Measurements from ENCODE around the gene PRKD1. TPM values are rescaled to one million over a fixed set of nuclear protein-coding genes. Genes with fewer than 3 reads are reported as not detected.

Gene PRKD1
- total and polyA plus RNA-seq, 2 of the 13 experiments (the other 11 are each of a cell fraction or from before 2014, with no cell fraction given): 0.22 to 1.3 TPM

GRCh38 chr14:29709490-29709889, 218.2 kb downstream of the PRKD1 start (continued):
- TF ChIP-seq ZNF572 (CRISPR knock-in tag; IDR thresholded peaks at IDR 0.05) (no peak), ZNF788 (CRISPR knock-in tag; IDR thresholded peaks at IDR 0.05; ENCODE audit: borderline replicate concordance) (no peak), CSRNP1 (CRISPR knock-in tag; IDR thresholded peaks at IDR 0.05) (no peak), RFXAP (CRISPR knock-in tag; IDR thresholded peaks at IDR 0.05; ENCODE audit: borderline replicate concordance) (no peak), LRRFIP1 (CRISPR knock-in tag; conservative IDR thresholded peaks at IDR 0.05) (no peak), NONO (IDR thresholded peaks at IDR 0.05) (no peak), NONO (CRISPR knock-in tag; conservative IDR thresholded peaks at IDR 0.05) (no peak)
- TF ChIP-seq, protein P1, sequence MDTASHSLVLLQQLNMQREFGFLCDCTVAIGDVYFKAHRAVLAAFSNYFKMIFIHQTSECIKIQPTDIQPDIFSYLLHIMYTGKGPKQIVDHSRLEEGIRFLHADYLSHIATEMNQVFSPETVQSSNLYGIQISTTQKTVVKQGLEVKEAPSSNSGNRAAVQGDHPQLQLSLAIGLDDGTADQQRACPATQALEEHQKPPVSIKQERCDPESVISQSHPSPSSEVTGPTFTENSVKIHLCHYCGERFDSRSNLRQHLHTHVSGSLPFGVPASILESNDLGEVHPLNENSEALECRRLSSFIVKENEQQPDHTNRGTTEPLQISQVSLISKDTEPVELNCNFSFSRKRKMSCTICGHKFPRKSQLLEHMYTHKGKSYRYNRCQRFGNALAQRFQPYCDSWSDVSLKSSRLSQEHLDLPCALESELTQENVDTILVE (CRISPR knock-in tag; IDR thresholded peaks at IDR 0.05): no peak

DNA sequence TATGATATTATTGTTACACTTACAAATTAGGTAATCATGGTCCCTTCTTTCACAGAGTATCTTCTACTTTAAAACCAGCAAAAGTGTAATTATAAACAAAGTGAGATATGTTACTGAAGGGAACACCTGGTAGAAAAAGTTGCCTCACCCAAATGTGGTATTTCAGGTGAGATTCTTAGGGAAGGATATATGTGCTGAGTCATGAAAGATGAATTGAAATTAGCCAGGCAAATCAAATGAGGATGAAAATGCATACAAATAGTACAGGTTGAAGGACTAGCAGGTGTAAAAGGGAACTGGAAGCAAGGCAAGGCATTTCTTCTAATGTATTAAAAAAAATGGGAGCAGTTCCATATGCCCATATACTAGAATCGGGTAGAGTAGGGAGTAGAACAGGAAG, 220.9 kb downstream of the PRKD1 start:
- DNase-seq (ENCODE audit: low spot score) (no peak), FAIRE-seq (no peak), ATAC-seq (no peak)
- CTCF ChIA-PET (ENCODE audit: low intra/inter-chr PET ratio, low total read pairs): no interaction called here
- H3K9ac ChIP-seq (ENCODE audit: insufficient read depth, low read depth, low read length): no peak overlapping the region
- H3K36me3 ChIP-seq (replicated peaks in 1 of 2; ENCODE audit: control insufficient read depth in 1 of 2, insufficient read depth in 2 of 2, low read length in 2 of 2): no peaks in the 10 kb centered on the region
- no TSS peak for BruUV-seq (replicated peaks)
- POLR2A ChIA-PET: no interaction called here
- H3K9me3 ChIP-seq (ENCODE audit: low read length): peaks cover 92% of the 10 kb centered on the region
- no peaks in the 10 kb centered on the region for H3K79me2 ChIP-seq (ENCODE audit: insufficient read depth, low read length)
- H3K4me2 ChIP-seq (ENCODE audit: low read depth, low read length): no peak overlapping the region
- no peaks in the 10 kb centered on the region for H3K27me3 ChIP-seq (ENCODE audit: control insufficient read depth in 1 of 2, insufficient read depth in 2 of 2, low read length in 2 of 2)
- intact Hi-C loops (cut with micrococcal nuclease; ENCODE audit: unreplicated experiment): no loop called here
- in situ Hi-C loops (cut with HindIII; ENCODE audit: extremely low pct_ligation_motif_present, low pct_unique_long_range_greater_than_20kb): no loop called here
- H3K27ac ChIP-seq (ENCODE audit: extremely low read length, insufficient read depth, low read length): no peak overlapping the region
- no peaks in the 10 kb centered on the region for H3K4me1 ChIP-seq (ENCODE audit: insufficient read depth, low read length)
- no peak overlapping the region for H3K4me3 ChIP-seq (replicated peaks in 1 of 3; ENCODE audit: insufficient read depth in 1 of 3, low read depth in 2 of 3, low read length in 3 of 3)
- H4K20me1 ChIP-seq (ENCODE audit: insufficient read depth, low read length): no peaks in the 10 kb centered on the region
- 1% methylated on average over 1 of the region's 1 CpG for WGBS (ENCODE audit: low lambda C conversion rate)
- H2AFZ ChIP-seq (ENCODE audit: low read length): no peak overlapping the region
- TF ChIP-seq ATAD3A (CRISPR knock-in tag; IDR thresholded peaks at IDR 0.05): no peak
- no peak for TF ChIP-seq THAP8 (CRISPR knock-in tag; IDR thresholded peaks at IDR 0.05; ENCODE audit: borderline replicate concordance)
- peak; percentile 79 for TF ChIP-seq MAFF (IDR thresholded peaks at IDR 0.05; ENCODE audit: low read depth, low read length)
- TF ChIP-seq, protein P2, sequence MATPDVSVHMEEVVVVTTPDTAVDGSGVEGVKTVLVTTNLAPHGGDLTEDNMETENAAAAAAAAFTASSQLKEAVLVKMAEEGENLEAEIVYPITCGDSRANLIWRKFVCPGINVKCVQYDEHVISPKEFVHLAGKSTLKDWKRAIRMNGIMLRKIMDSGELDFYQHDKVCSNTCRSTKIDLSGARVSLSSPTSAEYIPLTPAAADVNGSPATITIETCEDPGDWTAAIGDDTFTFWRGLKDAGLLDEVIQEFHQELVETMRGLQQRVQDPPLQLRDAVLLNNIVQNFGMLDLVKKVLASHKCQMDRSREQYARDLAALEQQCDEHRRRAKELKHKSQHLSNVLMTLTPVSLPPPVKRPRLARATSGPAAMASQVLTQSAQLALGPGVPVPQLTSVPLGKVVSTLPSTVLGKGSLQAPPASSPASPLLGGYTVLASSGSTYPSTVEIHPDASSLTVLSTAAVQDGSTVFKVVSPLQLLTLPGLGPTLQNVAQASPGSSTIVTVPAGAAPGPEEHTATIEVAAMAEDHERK (CRISPR knock-in tag; IDR thresholded peaks at IDR 0.05; ENCODE audit: low read depth): no peak
- TF ChIP-seq ZNF207 (IDR thresholded peaks at IDR 0.05; ENCODE audit: borderline replicate concordance): no peak
- no peak for TF ChIP-seq KMT2B (CRISPR knock-in tag; IDR thresholded peaks at IDR 0.05)
- TF ChIP-seq, protein P3, sequence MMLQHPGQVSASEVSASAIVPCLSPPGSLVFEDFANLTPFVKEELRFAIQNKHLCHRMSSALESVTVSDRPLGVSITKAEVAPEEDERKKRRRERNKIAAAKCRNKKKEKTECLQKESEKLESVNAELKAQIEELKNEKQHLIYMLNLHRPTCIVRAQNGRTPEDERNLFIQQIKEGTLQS (CRISPR knock-in tag; IDR thresholded peaks at IDR 0.05): no peak
- no peak for TF ChIP-seq GFI1 (CRISPR knock-in tag; IDR thresholded peaks at IDR 0.05; ENCODE audit: borderline replicate concordance)

All from HepG2 (cell line).